ENCODE data around the gene SLC37A1.
A peak's percentile ranks its signal among the peaks of the same experiment; 100 is the strongest.

SLC37A1 gene

GRCh38 chr21:42513151-42513984 lies at the start of gene SLC37A1:
Gene SLC37A1, plus strand, starts transcription at chr21:42513852. Its CDS starts 4,603 bp downstream, at chr21:42518455.
- Histone ChIP-seq H3K9me3 (ENCODE audit: insufficient read depth, low read length, severe bottlenecking) (no peaks in the 10 kb centered on the region), H3K4me2 (ENCODE audit: insufficient read depth, low read length) (peak within 1 kb of the TSS; percentile 91), H2AFZ (ENCODE audit: low read depth, low read length) (peak within 1 kb of the TSS; percentile 86), H3K9ac (ENCODE audit: low read depth, low read length) (peak within 1 kb of the TSS; percentile 82), H3K4me1 (ENCODE audit: insufficient read depth, low read length) (peaks cover 23% of the 10 kb centered on the region), H4K20me1 (ENCODE audit: insufficient read depth, low read length) (no peaks in the 10 kb centered on the region), H3K27ac (ENCODE audit: low read length) (peak within 1 kb of the TSS; percentile 53; the same call in 1 of the 2 replicates), H3K4me3 (ENCODE audit: low read depth in 1 of 2, low read length in 2 of 2) (peak within 1 kb of the TSS; percentile 77 to 84), H3K79me2 (ENCODE audit: insufficient read depth, low read length) (no peaks in the 10 kb centered on the region), H3K27me3 (ENCODE audit: insufficient read depth, low read length, poor library complexity) (no peaks in the 10 kb centered on the region), H3K36me3 (ENCODE audit: insufficient read depth, low read length) (no peaks in the 10 kb centered on the region)
- DNase-seq, result peak; percentile 41
- ATAC-seq (ENCODE audit: insufficient read depth, low read depth), result peak; percentile 74
- TF ChIP-seq CTCF (IDR thresholded peaks at IDR 0.05; ENCODE audit: borderline replicate concordance, extremely low read depth, low read length, poor library complexity, severe bottlenecking) (peak; percentile 26), EZH2 (IDR thresholded peaks at IDR 0.05; ENCODE audit: borderline replicate concordance, low read depth, low read length, severe bottlenecking) (no peak)

- Histone ChIP-seq H4K20me1 (ENCODE audit: insufficient read depth, low read length) (no peaks in the 10 kb centered on the region), H3K4me3 (ENCODE audit: low read depth in 1 of 2, low read length in 2 of 2) (no peak overlapping the region), H3K9me3 (ENCODE audit: insufficient read depth, low read length, severe bottlenecking) (no peaks in the 10 kb centered on the region), H3K4me1 (ENCODE audit: insufficient read depth, low read length) (peaks cover 64% of the 10 kb centered on the region), H3K79me2 (ENCODE audit: insufficient read depth, low read length) (no peaks in the 10 kb centered on the region), H2AFZ (ENCODE audit: low read depth, low read length) (0 out of 2 replicates have a peak overlapping the region, but pooled peaks have one; percentile 4), H3K36me3 (ENCODE audit: insufficient read depth, low read length) (no peaks in the 10 kb centered on the region), H3K27ac (ENCODE audit: low read length) (peak overlapping the region; percentile 46), H3K4me2 (ENCODE audit: insufficient read depth, low read length) (no peak overlapping the region), H3K9ac (ENCODE audit: low read depth, low read length) (no peak overlapping the region), H3K27me3 (ENCODE audit: insufficient read depth, low read length, poor library complexity) (no peaks in the 10 kb centered on the region)
- TF ChIP-seq CTCF (IDR thresholded peaks at IDR 0.05; ENCODE audit: borderline replicate concordance, extremely low read depth, low read length, poor library complexity, severe bottlenecking) (no peak), EZH2 (IDR thresholded peaks at IDR 0.05; ENCODE audit: borderline replicate concordance, low read depth, low read length, severe bottlenecking) (no peak)
- no peak for ATAC-seq (ENCODE audit: insufficient read depth, low read depth)
- peak; percentile 72 for DNase-seq
These were observed 49.7 kb upstream of the SLC37A1 start for GRCh38 chr21:42463861-42464515.

- ATAC-seq (ENCODE audit: insufficient read depth, low read depth) (no peak), DNase-seq (no peak)
- TF ChIP-seq CTCF (IDR thresholded peaks at IDR 0.05; ENCODE audit: borderline replicate concordance, extremely low read depth, low read length, poor library complexity, severe bottlenecking) (no peak), EZH2 (IDR thresholded peaks at IDR 0.05; ENCODE audit: borderline replicate concordance, low read depth, low read length, severe bottlenecking) (no peak)
- Histone ChIP-seq H3K27me3 (ENCODE audit: insufficient read depth, low read length, poor library complexity) (no peaks in the 10 kb centered on the region), H3K36me3 (ENCODE audit: insufficient read depth, low read length) (no peaks in the 10 kb centered on the region), H2AFZ (ENCODE audit: low read depth, low read length) (no peak overlapping the region), H3K4me3 (ENCODE audit: low read depth in 1 of 2, low read length in 2 of 2) (no peak overlapping the region), H3K79me2 (ENCODE audit: insufficient read depth, low read length) (no peaks in the 10 kb centered on the region), H3K27ac (ENCODE audit: low read length) (peak overlapping the region; percentile 49; the same call in 1 of the 2 replicates), H3K4me1 (ENCODE audit: insufficient read depth, low read length) (peaks cover 53% of the 10 kb centered on the region), H4K20me1 (ENCODE audit: insufficient read depth, low read length) (no peaks in the 10 kb centered on the region), H3K9me3 (ENCODE audit: insufficient read depth, low read length, severe bottlenecking) (no peaks in the 10 kb centered on the region), H3K4me2 (ENCODE audit: insufficient read depth, low read length) (no peak overlapping the region), H3K9ac (ENCODE audit: low read depth, low read length) (no peak overlapping the region)
These were observed 48.4 kb upstream of the SLC37A1 start for GRCh38 chr21:42465008-42465802.
